Measurements from ENCODE around the gene CCDC83.

DNA sequence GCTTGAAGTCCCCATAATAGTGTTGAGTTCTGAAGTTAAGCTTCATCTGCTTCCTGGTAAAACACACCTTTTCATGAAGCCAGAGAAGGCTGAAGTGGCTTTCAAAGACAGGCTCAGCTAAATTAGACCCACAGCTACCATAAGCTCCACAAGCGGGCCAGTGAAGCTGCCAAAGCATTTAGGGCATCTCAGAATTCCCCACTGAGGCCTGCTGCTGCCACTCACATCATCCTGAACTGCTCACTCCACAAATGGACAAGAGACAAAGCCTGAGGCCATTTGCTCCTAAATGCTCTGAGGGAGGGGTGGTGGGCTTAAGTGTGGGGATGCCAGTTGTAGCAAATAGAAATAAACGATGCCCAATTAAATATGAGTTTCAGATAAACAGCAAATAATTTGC lies 14.6 kb downstream of the CCDC83 start:
- no peak for TF ChIP-seq ZNF70 (CRISPR knock-in tag; IDR thresholded peaks at IDR 0.05)
- TF ChIP-seq PPARA (CRISPR knock-in tag; IDR thresholded peaks at IDR 0.05; ENCODE audit: borderline replicate concordance), result no peak
- no peak for TF ChIP-seq BACH2 (CRISPR knock-in tag; IDR thresholded peaks at IDR 0.05; ENCODE audit: borderline replicate concordance)
- no peak for TF ChIP-seq ZFP30 (CRISPR knock-in tag; IDR thresholded peaks at IDR 0.05)
- TF ChIP-seq ARNTL (CRISPR knock-in tag; IDR thresholded peaks at IDR 0.05; ENCODE audit: borderline replicate concordance, low read depth), result no peak

Data from SK-N-SH treated with all-trans-retinoic acid at 6 μM for 48 hours (cell line).